Adrenal gland (tissue), 5 donors: ENCODE results near the gene CWC27.

ENCODE experiments used
- CTCF ChIP-seq, 6 experiments: fragments of 450-650 bp in 4 of 6; fragments of 200-600 bp in 2 of 6; sonication (generic) in 1 of 6; IDR thresholded peaks; 1 replicate in 5 of 6; 2 replicates in 1 of 6; pipeline versions ENCODE4 v1.5.1 to v1.8.0; 2016 to 2021; ENCODE audit warnings: antibody characterized with exemption in 6 of 6, mild to moderate bottlenecking in 2 of 6, moderate library complexity in 1 of 6
- POLR2A ChIP-seq, 2 donors: fragments of 450-650 bp; IDR thresholded peaks; one replicate each; pipeline ENCODE4 v1.6.1; 2017; ENCODE audit warnings: antibody characterized with exemption in 2 of 2, mild to moderate bottlenecking in 2 of 2, moderate library complexity in 1 of 2
- donor health status: DM: no; HTN: no; CAD: no.

- TF ChIP-seq CTCF (IDR thresholded peaks at IDR 0.05) (no peak), POLR2A (IDR thresholded peaks at IDR 0.05) (no peak)
Observed at GRCh38 chr5:65020492-65020891, 251.8 kb downstream of the CWC27 start.
